Cardiac fibroblast (primary cell): ENCODE data around the gene ARMH1.

Experiments
- DNase-seq, 2 donors: peaks; one replicate each; pipeline versions ENCODE4 v3.0.0 to v3.0.0-alpha.2; 2010; ENCODE audit warnings: low read depth in 2 of 2
- H3K4me3 ChIP-seq, 2 donors: replicated peaks in 1 of 2; 1 replicate in 1 of 2; 2 replicates in 1 of 2; pipeline ENCODE4 v1.5.1; 2011; ENCODE audit warnings: low read depth in 2 of 2, low read length in 2 of 2, mild to moderate bottlenecking in 2 of 2, moderate library complexity in 1 of 2
- CTCF ChIP-seq: IDR thresholded peaks from one replicate; pipeline ENCODE4 v1.5.1; 2011; ENCODE audit warnings: low read depth, mild to moderate bottlenecking, low read length, inconsistent platforms

ARMH1 gene

GRCh38 chr1:44714532-44714931 lies 40.0 kb downstream of the ARMH1 start:
- no peak overlapping the region for H3K4me3 ChIP-seq
- TF ChIP-seq CTCF = no peak
- DNase-seq = no peak

- H3K4me3 ChIP-seq = no peak overlapping the region
- peak; percentile 93 for TF ChIP-seq CTCF
- DNase-seq = peak; percentile 85 to 86
Measured at GRCh38 chr1:44714944-44715571, 40.5 kb downstream of the ARMH1 start.

- TF ChIP-seq CTCF = no peak
- H3K4me3 ChIP-seq = no peak overlapping the region
- DNase-seq = no peak
Measured at GRCh38 chr1:44717156-44717555, 42.6 kb downstream of the ARMH1 start.

GRCh38 chr1:44717653-44718052 lies 43.1 kb downstream of the ARMH1 start:
- no peak for TF ChIP-seq CTCF
- DNase-seq = no peak
- H3K4me3 ChIP-seq = no peak overlapping the region

GRCh38 chr1:44718091-44718490 lies 43.6 kb downstream of the ARMH1 start:
- no peak for TF ChIP-seq CTCF
- no peak for DNase-seq
- no peak overlapping the region for H3K4me3 ChIP-seq

- no peak overlapping the region for H3K4me3 ChIP-seq
- no peak for DNase-seq
- TF ChIP-seq CTCF = no peak
Measured at GRCh38 chr1:44719318-44719717, 44.8 kb downstream of the ARMH1 start.

GRCh38 chr1:44720281-44720680 lies 45.8 kb downstream of the ARMH1 start:
- no peak for TF ChIP-seq CTCF
- H3K4me3 ChIP-seq = no peak overlapping the region
- no peak for DNase-seq
